ENCODE measurements around the gene ZC2HC1B.

Gene ZC2HC1B

DNA sequence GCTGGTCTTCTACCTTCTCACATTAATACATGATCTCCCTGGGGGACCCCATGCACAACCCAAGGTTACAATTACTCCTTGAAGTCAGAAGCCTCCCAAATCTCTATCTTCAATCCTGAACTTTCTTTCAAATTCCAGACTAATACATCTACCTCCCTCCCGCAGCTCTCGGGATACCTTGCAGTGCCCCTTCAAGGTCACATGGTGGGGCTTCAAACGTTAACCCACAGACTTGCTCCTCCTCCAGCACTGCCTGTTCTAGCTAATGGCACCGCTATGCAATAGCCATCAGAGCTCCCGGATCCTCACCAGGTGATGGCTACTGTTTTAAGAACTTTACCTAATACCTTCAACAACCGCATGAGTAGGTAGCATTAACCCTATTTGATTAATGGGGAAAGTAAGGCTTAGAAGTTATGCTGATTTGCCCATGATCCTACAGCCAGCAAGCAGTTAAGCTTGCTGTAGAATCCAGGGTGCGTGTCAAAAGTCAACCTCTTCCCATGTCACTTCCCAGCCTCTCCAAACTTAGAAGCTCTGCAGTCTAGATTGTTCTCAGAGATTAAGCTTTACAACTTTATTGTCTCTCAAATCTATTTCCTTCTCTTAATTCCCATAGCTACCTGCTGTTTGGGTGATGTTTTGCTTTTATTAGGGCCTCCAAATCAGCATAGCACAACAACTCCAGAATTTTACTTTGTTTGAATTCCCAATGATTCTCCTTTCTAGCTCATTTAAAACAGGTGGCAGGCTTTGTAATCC lies 99.1 kb downstream of the ZC2HC1B start:
- no peak for DNase-seq

GRCh38 chr6:143964674-143965081 lies 100.4 kb downstream of the ZC2HC1B start:
- DNase-seq, result no peak

DNA sequence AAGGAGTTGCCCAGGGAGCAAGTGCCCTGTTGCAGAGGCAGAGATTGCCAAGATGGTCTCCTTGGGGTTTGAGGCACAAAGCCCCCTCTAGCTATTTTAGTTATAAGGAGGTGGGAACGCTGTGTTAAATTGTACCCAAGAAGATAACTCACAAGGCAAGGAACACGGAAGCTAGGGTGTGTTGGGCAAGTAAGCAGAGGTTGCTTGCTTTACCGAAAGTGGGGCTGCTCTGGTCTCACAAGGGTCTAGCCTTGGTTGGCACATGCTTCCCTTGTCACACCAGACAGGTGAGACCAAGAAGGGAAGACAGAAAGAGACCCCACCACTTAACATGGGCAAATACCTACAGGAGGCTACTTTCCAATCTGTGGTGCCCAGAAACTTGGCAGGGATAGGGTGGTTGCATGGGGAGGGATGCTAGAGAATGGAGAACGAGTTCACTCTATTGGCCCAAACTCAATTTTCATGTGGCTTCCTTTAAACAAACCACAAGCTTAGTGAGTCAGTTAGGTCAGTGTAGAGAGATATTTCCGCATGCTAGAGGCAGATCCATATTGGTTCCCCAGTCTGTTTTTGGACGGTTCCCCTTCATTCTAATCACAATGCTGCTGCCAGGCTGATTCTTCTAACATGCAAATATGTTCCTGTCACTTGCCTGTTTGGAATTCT lies 101.4 kb downstream of the ZC2HC1B start:
- DNase-seq, result no peak

DNA sequence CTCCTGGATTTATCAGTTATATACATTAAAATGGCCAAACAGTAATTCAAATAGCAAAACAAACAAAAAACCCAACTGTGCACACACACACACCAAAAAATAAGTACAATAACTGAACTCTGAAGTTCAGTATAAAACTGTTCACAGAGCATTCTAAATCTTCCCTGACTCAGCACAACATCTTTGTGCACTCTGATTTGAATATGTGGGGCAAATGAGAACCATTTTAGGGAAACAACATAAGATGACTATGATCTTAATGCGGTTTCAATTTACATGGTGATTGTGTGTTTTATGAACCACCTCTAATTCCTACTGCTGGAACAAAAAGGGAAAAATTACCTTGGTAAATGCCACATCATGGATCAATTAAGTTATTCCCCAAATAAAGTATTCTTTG lies 102.0 kb downstream of the ZC2HC1B start:
- DNase-seq, result no peak

- DNase-seq, result no peak
Measured at GRCh38 chr6:143967706-143968376, 103.6 kb downstream of the ZC2HC1B start.

DNA sequence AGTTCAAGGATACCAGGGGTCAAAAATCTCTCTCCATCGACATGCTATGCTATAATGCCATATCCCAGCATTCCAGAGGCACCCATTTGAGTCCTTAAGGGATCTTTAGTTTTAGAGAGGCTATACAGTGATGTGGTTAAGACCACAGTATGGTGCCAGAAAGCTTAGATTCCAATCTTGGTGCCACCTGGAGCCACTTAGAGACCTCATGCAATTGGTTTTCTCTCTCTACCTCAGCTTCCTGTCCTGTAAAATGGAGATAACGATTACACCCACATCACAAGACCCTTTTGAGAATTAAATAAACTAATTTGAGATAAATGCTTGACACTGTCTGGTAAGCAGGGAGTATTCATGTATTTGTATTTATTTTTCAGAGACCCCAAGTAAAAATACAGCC lies 104.8 kb downstream of the ZC2HC1B start:
- DNase-seq, result no peak

DNA sequence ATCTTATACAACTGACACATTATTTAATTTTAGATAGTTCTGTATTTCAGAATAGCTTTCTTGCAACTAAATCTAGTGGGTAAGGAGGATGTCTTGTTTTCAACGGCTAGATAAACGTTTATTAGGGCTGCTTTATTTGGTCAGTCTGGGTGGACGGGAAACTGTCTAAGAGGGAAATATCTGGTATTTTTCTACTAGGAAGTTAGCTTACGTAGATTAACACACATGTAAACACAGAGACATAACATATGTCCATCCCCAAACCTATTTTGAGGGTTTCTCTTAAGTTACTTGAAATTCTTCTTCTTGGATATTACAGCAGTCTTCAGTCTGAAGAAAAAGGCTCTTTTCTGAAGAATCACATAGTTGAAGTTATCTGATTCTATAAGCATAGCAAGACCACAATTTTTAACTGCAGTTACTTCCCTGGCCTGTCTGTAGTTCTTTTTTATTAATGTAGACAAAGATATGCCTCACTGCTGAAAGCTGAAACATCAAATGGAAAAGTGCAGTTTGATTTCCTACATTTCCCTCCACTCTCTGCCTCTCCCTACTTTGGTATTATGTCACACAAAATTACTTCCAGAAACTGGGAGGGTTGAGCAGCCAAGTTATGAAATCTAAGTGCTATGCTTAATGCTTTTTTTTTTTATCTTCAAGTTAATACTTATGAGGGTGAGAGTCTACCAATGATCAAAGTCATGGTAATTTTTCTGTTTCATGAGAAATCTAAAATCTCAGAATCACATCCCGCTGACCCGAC lies 106.4 kb downstream of the ZC2HC1B start:
- DNase-seq, result no peak

- DNase-seq, result no peak
Measured at GRCh38 chr6:143971482-143972205, 107.4 kb downstream of the ZC2HC1B start.

- DNase-seq, result no peak
Measured at GRCh38 chr6:143973097-143973966, 109.1 kb downstream of the ZC2HC1B start.

GRCh38 chr6:143974089-143974488 lies 109.8 kb downstream of the ZC2HC1B start:
- no peak for DNase-seq

DNA sequence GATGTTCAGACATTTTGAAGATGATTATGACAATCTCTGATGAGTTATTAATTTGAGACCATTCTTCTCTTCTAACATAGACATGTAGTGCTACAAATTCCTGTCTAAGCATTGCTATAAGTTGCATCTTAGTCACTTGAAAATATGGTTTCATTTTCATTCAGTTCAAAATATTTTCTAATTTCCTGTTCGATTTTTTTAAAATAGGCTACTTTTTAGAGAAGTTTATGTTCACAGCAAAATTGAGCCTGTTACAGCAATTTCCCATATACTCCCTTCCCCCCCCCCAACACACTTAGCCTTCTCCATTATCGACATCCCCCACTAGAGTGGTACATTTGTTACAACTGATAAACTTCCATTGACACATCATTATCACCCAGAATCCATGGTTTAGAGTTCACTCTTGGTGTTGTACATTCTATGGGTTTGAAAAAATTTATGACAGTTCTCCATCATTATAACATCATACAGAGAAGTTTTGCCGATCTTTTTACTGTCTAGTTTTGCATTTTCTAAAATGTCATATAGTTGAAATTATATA lies 112.6 kb downstream of the ZC2HC1B start:
- DNase-seq, result no peak

DNA sequence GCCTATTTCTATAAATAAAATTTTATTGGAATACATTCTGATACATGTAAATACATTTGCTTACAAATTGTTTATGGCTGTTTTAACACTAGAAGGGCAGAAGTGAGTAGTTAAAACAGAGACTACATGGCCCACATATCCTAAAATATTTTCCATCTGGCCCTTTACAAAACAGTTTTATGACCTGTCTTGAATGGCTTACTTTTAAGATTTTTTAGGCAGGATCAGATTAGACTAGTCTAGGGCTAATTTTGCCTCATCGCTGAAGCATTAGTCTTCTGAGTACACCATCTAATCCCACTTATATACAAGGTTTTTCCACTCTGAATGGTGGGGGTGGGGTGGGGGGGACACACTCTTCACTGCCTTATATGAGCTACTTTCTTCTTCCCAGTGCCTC lies 116.6 kb downstream of the ZC2HC1B start:
- DNase-seq, result no peak

- no peak for DNase-seq
Measured at GRCh38 chr6:143982968-143983367, 118.7 kb downstream of the ZC2HC1B start.

GRCh38 chr6:143984666-143985065 lies 120.4 kb downstream of the ZC2HC1B start:
- no peak for DNase-seq

GRCh38 chr6:143986463-143987065 lies 122.3 kb downstream of the ZC2HC1B start:
- DNase-seq, result no peak
